ENCODE data around the gene KCTD11. TPM values are rescaled to one million over a fixed set of nuclear protein-coding genes. Genes with fewer than 3 reads are reported as not detected.

KCTD11 gene
- total and polyA plus RNA-seq, 2 donors (not counting 1 experiment from before 2014, with no cell fraction given) = 4.3 to 13.4 TPM

GRCh38 chr17:7309628-7310027, 42.3 kb upstream of the KCTD11 start:
- intact Hi-C loops (cut with micrococcal nuclease) = loop anchor here (5.0 kb wide), 1 partner anchor 148 kb away; no protein-coding TSS in a partner anchor

More at GRCh38 chr17:7309628-7310027, 42.3 kb upstream of the KCTD11 start:
- CTCF ChIA-PET = interaction anchor here (0.9 to 1.9 kb wide), 7 partner anchors 12 to 44 kb away, joined by 3 to 5 read pairs (median 5); no protein-coding TSS in a partner anchor
- Histone ChIP-seq H3K4me2 (replicated peaks; ENCODE audit: low read depth, low read length, poor library complexity, severe bottlenecking) (peak overlapping the region; percentile 93), H4K20me1 (ENCODE audit: control insufficient read depth, insufficient read depth, low read length, poor library complexity, severe bottlenecking) (peaks cover 65% of the 10 kb centered on the region), H3K79me2 (ENCODE audit: control insufficient read depth, insufficient read depth, low read length) (peaks cover 65% of the 10 kb centered on the region), H3K36me3 (replicated peaks in 1 of 2; ENCODE audit: control extremely low read depth in 1 of 2, control insufficient read depth in 1 of 2, extremely low read depth in 1 of 2, insufficient read depth in 2 of 2, low read length in 1 of 2) (peaks cover 5 to 50% of the 10 kb centered on the region in 2 experiments), H3K9ac (ENCODE audit: low read length) (peak overlapping the region; percentile 97), H3K9me3 (ENCODE audit: control extremely low read depth in 1 of 3, control insufficient read depth in 2 of 3, insufficient read depth in 1 of 3, low read length in 2 of 3) (no peaks in the 10 kb centered on the region), H3K4me1 (ENCODE audit: control insufficient read depth in 2 of 2, insufficient read depth in 2 of 2, low read length in 2 of 2) (peaks cover 27 to 57% of the 10 kb centered on the region in 2 donors), H3K4me3 (ENCODE audit: control extremely low read depth in 1 of 5, extremely low read depth in 1 of 5, insufficient read depth in 1 of 5, low read depth in 2 of 5, low read length in 4 of 5) (peak overlapping the region in 4 of 5 experiments; percentile 81 to 96 (median 95)), H3K27ac (ENCODE audit: low read length in 2 of 2) (peak overlapping the region; percentile 98 to 99), H3K27me3 (replicated peaks in 1 of 4; ENCODE audit: control extremely low read depth in 1 of 4, control insufficient read depth in 3 of 4, insufficient read depth in 4 of 4, low read length in 3 of 4) (no peaks in the 10 kb centered on the region), H2AFZ (ENCODE audit: insufficient read depth, low read depth, low read length, poor library complexity, severe bottlenecking) (no peak overlapping the region)
- Mint-ChIP-seq H3K9me3 (ENCODE audit: insufficient read depth) (no peaks in the 10 kb centered on the region), H3K4me3 (peak overlapping the region; percentile 95), H3K27ac (peak overlapping the region; percentile 97), H3K4me1 (peaks cover 63% of the 10 kb centered on the region), H3K27me3 (no peaks in the 10 kb centered on the region)
- no peak for TF ChIP-seq EZH2 (IDR thresholded peaks at IDR 0.05; ENCODE audit: borderline replicate concordance, insufficient read depth, low read depth, low read length, poor library complexity, severe bottlenecking)
- TF ChIP-seq, protein P1, sequence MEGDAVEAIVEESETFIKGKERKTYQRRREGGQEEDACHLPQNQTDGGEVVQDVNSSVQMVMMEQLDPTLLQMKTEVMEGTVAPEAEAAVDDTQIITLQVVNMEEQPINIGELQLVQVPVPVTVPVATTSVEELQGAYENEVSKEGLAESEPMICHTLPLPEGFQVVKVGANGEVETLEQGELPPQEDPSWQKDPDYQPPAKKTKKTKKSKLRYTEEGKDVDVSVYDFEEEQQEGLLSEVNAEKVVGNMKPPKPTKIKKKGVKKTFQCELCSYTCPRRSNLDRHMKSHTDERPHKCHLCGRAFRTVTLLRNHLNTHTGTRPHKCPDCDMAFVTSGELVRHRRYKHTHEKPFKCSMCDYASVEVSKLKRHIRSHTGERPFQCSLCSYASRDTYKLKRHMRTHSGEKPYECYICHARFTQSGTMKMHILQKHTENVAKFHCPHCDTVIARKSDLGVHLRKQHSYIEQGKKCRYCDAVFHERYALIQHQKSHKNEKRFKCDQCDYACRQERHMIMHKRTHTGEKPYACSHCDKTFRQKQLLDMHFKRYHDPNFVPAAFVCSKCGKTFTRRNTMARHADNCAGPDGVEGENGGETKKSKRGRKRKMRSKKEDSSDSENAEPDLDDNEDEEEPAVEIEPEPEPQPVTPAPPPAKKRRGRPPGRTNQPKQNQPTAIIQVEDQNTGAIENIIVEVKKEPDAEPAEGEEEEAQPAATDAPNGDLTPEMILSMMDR (IDR thresholded peaks at IDR 0.05) = no peak
- ATAC-seq (ENCODE audit: low read depth) (no peak), DNase-seq (no peak)
- POLR2A ChIA-PET = interaction anchor here (0.6 to 1.9 kb wide), 7 partner anchors 14 to 864 kb away, joined by 3 to 18 read pairs (median 4); partner anchors contain the start of genes NEURL4 and TP53
- 77% methylated on average over 11 of the region's 12 CpGs for WGBS (ENCODE audit: insufficient coverage)
